HG02798 (cell line): Measurements from ENCODE around the gene SFTPA2.
A peak's percentile ranks its signal among the peaks of the same experiment; 100 is the strongest.
"Not testable (repeated sequence)": the region's sequence is repeated elsewhere in the genome, so short reads cannot be mapped to it uniquely, and the experiment has no call there.

Experiments
- ATAC-seq: cut with Tn5 transposase; IDR thresholded peaks from one replicate; pipeline ENCODE4 v1.9.1; 2021; ENCODE audit warnings: mild to moderate bottlenecking; ENCODE audit not compliant: unreplicated experiment, poor library complexity

SFTPA2 gene

GRCh38 chr10:79561257-79561656 lies 1.1 kb upstream of the SFTPA2 start:
- ATAC-seq = no peak

- no peak for ATAC-seq
Observed at GRCh38 chr10:79559726-79560125, 481 bp downstream of the SFTPA2 start.

DNA sequence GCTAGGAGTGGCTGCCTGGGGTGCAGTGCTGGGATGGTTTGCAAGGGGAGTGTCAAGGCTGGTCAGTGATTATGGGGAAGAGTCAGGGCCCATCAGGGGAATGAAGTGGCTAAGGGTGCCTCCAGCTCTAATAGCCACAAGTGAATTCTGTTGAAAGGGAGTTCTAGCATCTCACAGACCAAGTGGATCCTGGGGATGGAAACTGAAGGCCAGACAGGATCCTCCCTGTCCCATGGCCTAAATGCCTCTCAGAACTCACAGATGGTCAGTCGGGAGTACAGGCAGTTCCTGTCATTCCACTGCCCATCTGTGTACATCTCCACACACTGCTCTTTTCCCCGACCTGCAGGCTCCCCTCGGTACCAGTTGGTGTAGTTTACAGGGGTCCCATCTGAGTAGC lies 3.2 kb downstream of the SFTPA2 start:
- ATAC-seq = not testable (repeated sequence)

- ATAC-seq = no peak
Observed at GRCh38 chr10:79555354-79556309, 4.6 kb downstream of the SFTPA2 start.

DNA sequence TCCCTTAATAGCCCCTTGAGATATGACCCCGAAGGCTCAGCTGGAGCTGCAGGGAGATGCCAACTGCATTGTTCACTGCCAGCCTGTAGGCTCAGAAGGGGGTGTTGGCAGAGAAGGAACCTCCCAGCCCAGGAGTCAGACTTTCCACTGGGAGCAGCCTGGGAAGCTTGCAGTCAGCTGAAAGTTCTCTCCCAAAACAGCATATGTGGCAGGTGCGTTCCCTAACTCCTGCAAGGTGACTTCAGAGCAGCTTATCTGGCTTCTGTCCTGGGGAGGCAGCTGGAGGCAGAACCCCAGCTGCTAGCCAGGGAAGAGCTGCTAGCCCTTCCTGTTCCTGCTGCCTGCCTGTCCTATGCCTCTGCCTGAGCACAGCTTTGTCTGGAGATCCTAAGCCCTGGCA lies 8.1 kb downstream of the SFTPA2 start:
- ATAC-seq = no peak

- no peak for ATAC-seq
Observed at GRCh38 chr10:79547973-79548372, 12.2 kb downstream of the SFTPA2 start.

- ATAC-seq = not testable (repeated sequence)
Observed at GRCh38 chr10:79547128-79547527, 13.1 kb downstream of the SFTPA2 start.

DNA sequence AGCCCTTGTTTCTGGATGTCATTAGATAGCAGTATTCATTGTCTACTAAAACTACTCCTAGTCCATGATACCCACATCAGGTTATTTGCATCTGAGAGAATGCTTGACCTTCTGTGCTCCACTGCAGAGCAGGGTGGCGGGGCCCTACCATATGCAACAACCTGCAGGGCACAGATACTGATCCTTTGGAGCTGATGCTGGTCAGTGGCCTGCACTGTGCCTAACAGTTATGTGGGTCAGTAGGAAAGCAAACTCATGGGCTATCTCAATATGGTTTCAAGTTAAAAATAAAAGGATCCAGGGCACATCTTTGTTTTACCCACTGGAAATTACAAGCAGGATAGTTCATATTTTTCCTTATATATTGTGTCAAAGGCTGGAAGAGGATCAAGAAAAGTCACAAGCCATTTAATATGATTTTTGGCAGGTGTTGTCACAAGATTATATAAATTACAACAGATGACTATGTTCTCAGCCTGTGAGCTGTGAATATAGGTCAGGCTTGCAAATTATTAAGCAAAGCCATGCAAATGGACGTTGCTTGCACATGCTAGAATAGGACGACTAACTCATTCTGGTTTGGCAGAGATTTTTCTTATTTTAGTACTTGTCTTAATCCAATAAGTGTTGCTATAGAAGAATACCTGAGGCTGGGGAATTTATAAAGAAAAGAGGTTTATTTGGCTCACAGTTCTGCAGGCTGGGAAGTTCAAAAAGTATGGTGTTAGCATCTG lies 15.1 kb downstream of the SFTPA2 start:
- not testable (repeated sequence) for ATAC-seq

- not testable (repeated sequence) for ATAC-seq
Observed at GRCh38 chr10:79544408-79544807, 15.8 kb downstream of the SFTPA2 start.

- no peak for ATAC-seq
Observed at GRCh38 chr10:79542626-79543025, 17.6 kb downstream of the SFTPA2 start.

GRCh38 chr10:79540930-79541329 lies 19.3 kb downstream of the SFTPA2 start:
- peak; percentile 90 for ATAC-seq

GRCh38 chr10:79538311-79538710 lies 21.9 kb downstream of the SFTPA2 start:
- not testable (repeated sequence) for ATAC-seq

- ATAC-seq = not testable (repeated sequence)
Observed at GRCh38 chr10:79533903-79534175, 26.4 kb downstream of the SFTPA2 start.

GRCh38 chr10:79533142-79533902 lies 26.9 kb downstream of the SFTPA2 start:
- not testable (repeated sequence) for ATAC-seq

GRCh38 chr10:79528261-79528660 lies 31.9 kb downstream of the SFTPA2 start:
- ATAC-seq = not testable (repeated sequence)

- ATAC-seq = peak; percentile 84
Observed at GRCh38 chr10:79525049-79525710, 35.0 kb downstream of the SFTPA2 start.

DNA sequence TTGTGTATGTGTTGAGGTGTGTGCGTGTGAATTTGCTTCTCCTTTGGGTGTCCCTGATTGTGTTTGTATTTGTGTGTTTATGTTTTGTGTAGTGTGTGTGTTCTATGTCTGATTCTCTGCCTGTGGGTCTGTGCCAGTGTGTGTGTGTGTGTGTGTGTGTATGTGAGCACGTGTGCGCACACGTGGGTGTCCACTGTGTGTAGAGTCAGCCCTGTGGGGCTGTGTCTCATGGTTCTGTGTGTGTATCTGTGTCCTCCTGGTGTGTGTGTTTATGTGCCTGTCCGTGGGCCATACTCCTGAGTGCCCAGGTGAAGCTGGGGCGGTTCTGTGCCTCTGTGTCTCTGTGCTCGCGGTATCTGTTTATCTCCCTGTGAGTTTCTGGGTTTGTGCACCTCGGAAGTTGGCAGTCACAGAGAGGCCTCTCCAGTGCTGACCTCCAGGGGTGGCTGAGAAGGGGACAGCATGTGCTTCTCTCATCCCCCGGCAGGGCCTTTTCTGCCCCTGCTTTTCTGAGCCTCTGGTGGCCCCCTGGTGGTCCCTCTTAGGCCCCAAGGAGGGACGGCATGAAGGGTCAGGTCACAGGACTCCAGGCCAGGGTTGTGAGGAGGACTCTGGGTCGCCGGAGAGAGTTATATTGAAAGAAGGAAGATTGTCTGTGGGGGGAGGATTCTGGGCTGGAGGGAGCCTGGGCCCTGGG lies 36.9 kb downstream of the SFTPA2 start:
- ATAC-seq = not testable (repeated sequence)

- ATAC-seq = not testable (repeated sequence)
Observed at GRCh38 chr10:79522464-79522863, 37.7 kb downstream of the SFTPA2 start.

DNA sequence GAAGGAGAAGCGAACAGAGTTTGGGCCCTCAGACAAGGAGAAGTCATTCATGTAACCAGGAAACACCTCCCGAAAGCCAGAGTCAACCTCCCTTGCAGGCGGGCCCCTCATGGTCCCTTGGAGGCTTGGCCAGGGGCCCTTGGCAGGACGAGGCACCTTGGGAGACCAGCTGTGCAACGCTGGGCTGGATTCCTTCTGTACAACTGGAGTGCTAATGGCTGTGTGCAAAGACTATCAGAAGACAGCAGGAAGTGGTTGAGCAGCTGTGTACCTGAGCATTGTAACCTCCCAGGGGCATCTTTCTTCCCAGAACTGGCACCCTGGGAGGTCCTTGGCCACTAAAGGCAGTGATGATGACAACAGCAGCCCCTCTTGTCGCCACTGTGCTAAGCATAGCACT lies 38.5 kb downstream of the SFTPA2 start:
- ATAC-seq = not testable (repeated sequence)

DNA sequence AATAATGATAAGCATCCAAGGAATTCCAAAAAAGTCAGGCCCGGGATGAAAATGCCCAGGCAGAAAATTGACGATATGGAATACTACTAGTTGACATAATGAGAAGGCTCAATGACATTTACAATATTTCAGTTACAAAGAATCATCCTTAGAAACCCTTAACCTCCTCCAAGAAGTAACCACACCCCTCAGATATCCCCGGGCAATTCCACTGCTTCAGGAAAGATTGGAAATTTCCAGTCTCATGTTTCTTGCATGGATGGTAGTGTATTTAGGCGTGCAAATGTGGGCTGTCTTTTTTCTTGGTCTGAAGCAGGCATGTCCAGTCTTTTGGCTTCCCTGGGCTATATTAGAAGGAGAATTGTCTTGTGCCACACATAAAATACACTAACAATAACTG lies 42.6 kb downstream of the SFTPA2 start:
- not testable (repeated sequence) for ATAC-seq
